Skin of body (tissue), 2 donors: ENCODE results near the gene FAXDC2. TPM values are rescaled to one million over a fixed set of nuclear protein-coding genes. Genes with fewer than 3 reads are reported as not detected.

Source experiments
- DNase-seq: peaks from one replicate; lab custom pipeline; 2025; lab: John Stamatoyannopoulos, UW
- total RNA-seq: library from RNA; depleted of rRNA; stranded (reverse); fragments of >200 nt; gene quantifications from one replicate; pipeline ENCODE4 v1.2.3, GENCODE V29; 2014

The FAXDC2 gene
- total RNA-seq, 1 donor from 2014 or later: 26.7 TPM

DNA sequence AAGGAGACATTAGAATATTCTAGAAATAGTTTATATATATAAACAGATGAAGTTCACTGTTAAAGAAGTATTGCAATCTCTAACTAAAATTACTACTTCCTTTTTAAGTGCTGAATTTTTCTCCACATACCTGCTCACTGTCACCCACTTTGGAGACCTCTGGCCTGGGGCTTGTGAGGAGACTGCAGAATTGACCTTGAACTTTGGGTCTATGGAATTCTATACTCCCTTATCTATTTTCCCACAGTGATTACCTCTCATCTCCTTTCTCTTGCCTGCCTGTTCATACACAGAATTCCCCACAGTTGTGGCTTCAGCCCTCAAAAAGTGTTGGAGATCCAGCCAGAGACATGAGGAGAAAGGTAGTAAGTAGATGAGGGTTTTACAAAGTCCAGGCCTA, 49.8 kb downstream of the FAXDC2 start:
- DNase-seq: no peak

DNA sequence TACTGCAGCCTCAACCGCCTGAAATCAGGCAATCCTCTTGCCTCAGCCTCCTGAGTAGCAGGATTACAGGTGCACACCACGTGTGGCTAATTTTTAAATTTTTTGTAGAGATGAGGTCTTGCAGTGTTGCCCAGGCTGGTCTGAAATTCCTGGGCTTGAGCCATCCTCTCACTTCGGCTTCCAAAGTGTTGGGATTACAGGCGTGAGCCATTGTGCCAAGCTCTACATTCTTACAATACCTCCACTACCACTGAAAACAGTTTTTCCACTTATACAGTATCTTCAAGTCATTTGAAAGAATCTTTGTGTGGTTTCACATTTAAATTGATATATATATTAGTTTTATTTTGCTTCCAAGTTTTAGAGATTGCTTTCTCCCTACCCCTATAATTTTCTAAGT, 52.6 kb downstream of the FAXDC2 start:
- DNase-seq: no peak

DNA sequence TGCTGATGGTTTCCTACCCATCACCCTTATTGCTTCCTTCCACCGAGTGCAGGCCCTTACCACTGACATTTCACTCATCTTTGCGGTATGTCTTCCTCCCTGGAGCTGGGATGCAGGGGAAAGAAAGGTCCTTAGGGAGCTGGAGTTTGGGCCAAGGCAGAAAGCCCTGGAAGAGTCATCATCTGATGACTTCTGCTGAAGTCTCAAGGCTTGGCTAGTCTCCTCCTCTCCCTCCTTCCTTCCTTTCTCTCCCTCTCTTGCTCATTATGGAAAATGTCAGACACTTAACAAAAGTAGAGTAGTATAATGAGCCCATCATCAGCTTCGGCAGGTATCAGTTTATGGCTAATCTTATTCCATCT, 55.2 kb downstream of the FAXDC2 start:
- no peak for DNase-seq

DNA sequence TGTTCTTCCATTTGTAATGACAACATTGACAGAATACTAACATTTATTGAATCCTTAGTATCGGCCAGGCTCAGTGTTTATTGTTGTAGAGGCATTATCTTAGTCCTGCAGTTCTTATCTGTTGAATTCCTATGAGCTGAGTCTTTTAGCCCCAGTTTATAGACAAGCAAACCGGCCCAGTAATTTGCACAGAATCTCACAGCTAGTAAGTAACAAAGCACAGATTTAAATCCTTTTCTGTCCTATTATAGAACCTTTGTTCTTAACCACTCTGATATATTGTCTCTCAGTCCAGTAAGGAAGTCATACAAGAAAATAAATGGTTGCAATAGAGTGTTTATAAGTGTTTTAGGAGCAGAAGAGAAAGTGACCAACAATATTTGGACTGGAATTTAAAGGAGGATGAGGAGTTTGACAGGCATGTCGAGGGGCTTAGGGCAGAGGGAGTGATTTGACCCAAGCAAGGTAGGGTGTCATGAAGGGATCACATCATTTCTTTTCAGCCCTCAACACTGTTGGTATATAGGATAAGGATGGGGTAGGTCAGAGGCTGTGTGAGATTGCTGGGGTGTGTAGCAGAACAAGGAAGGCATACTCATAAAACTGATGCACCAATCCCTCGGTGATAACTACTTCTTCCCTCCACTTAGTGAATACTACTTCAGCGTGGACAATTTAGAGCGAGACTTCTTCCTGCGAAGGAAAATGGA, 55.7 kb downstream of the FAXDC2 start:
- no peak for DNase-seq

DNA sequence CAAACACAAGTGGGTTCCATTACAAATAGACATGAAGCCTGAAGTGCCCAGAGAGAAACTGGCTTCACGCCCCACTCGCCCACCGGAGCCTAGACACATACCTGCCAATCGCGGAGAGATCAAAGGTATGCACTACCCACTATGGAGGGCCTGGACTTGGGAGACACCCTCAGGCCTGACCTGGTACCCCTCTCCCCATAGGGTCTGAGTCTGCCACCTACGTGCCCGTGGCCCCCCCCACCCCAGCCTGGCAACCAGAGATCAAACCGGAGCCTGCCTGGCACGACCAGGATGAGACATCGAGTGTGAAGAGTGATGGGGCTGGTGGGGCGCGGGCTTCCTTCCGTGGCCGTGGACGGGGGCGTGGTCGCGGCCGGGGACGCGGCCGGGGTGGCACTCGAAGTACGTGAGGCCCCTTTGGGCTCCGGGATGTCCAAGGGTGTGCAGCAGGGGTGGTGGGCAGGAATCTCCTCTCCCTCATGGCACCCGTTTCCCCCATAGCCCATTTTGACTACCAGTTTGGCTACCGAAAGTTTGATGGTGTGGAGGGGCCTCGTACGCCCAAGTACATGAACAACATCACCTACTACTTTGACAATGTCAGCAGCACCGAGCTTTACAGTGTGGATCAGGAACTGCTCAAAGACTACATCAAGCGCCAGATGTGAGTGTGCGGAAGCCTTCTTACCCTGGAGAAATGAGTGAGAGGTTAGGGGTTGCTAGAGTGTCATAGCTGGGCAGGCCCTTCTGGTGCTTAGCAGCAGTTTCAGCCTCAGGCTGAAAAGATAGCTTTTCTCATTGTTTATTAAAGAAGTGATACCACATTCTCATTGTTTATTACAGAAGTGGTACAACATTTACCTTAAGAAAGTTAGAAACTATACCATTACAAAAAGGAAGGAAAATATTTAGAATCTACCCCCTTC, 56.5 kb downstream of the FAXDC2 start:
- no peak for DNase-seq

DNA sequence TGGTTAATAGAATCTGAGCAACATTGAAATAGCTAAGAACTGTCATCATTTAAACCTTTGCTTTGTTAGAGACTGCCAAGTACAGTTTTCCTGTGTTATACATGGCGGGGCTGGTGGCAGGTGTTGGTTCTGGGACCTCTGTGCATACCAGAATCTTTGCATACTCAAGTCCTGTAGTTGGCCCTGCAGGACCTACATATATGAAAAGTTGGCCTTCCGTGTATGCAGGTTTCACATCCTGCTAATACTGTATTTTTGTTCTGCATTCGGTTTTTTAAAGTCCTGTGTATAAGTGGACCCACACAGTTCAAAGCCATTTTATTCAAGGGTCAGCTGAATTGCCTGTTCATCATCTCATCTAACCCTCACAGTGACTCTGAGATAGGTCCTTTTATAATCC, 58.9 kb downstream of the FAXDC2 start:
- no peak for DNase-seq

DNA sequence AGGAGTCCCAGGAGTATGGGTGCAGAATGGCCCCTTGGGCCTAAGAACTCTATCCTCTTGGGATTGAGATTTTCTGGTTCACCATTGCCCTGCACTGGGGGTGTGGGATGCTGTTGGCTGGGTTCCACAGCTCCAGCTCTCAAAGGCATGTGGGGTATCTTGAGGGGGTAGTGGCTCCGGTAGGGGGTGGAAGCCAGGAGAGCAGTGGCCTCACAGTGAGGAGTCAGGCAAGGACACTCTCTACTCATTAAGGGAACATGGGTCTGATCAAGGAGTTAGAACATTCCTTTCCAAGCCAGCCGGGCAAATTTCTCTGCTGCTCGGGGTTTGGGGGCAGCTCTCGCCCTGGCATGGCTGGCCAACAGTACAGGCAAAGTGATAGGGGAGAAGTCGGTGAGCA, 62.2 kb downstream of the FAXDC2 start:
- no peak for DNase-seq

DNA sequence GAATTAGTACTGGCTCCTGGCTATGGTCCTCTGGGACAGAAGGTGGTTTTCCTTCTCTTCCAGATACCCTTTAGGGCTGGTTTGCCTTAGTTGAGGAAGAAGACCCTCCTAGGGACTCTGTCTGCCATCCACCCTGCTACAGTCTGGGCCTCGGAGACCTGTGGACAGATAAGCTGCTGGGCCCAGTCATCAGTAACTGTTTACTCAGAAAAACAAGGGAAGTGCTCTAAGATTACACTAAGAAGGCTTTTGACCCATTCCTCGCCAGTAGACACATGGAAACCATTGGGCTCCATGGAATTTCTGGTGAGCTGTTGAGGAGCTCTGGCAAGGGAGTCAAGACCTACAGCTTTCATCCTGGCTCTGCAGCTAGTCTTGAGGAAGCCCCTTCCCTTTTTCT, 64.0 kb downstream of the FAXDC2 start:
- no peak for DNase-seq

DNA sequence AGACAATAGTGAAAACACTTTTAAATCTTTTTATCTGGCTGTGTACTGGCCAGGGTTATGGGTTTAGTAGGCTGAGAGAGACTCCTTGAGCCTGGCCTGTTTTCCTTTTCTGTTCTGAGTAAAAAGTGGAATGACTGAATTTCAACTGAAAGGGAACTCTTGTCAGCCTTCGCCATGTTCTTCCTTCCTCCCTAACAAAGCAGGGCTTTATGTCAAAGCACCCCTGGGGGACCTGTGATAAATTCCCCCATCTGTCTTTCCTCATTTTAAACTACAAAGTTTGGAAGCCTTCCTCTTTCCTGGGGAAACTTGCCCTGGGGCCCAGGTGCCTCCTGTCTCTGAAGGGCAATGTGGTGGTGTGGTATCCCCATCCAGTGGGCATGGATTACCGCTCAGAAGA, 65.5 kb downstream of the FAXDC2 start:
- DNase-seq: no peak

DNA sequence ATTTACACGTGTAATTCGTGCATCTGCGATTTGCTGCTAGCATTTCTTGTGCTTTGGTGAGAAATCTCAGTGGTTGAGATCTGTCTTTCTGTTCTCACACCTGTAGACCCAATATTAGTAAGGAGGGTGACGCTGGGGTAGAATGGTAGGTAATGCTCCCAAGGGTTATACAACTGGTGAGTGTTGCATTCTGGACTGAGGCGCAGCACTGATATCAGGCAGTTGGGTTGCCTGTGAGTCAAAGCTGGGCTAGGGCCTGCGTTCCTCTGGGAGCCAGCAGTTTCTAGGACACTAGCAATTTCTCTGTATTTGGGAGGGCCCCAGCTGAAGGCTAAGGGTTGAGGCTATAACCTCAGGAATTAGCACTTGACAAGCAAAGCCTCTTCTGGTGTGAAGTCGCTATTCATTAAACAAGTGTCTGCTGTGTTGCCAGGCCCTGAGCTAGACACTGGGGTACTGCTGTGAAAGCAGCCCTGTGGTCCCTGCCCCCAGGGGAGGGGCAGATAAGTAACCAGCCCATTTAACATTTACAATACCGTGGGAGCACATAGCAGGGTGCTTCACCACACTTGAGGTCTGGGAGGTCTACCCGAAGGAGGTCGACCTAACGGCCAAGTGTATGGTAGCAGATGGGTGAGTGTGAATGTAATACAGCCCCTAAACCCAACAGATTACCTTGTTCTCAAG, 66.5 kb downstream of the FAXDC2 start:
- DNase-seq: no peak

DNA sequence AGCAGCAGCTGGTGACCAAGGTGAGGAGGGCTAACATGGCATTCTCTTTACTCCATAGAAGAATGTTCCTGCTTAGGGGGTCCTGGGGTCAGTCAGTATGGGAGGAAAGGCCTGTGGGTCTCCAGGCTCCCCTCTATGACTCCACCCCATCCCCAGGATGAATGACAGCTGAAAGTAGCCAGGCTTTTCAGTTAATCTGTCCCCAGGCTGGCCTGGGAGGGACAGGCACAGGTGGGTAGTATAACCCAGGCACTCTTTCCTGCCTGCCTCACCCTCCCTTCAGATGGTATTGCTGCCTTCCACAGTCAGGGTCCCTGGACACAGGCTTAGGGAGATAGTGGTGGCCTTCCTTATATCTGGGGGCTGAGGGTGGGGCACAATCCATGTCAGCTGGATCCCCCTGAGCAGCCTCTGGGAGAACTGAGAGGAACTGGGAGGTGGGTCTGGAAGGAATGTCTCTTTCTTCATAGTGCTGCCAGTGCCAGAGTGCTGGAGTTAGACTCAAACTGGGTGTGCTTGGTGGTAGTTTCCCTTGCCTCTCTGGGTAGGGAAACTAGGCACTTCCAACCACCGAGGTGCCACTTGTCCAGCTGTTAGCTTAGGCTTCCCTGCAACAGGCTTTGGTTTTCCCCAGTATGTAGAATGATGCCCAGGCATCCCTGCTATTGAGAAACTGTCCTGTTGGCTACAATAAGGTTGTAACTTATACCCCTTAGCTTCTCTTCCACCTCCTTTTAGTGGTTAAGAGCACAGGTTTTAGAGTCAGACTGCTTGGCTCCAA, 67.4 kb downstream of the FAXDC2 start:
- no peak for DNase-seq

DNA sequence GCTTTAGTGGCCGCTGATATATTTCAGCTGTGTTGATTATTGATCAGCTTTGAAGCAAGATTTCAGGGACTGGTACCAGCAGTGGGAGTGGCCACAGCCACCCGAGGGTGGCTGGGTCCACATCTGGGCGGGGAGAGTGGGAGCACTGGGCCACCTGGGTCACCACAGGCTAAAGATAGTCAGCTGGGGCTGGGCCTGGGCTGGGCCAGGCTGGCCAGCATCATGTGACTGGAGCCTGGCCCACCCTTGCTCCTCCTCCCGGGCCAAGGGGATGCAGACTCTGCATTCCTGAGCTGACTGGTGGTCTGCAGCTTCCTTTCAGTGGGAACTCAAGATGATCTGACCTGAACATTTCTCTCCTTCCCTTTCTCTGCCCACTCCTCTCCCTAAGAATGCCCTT, 68.1 kb downstream of the FAXDC2 start:
- no peak for DNase-seq

DNA sequence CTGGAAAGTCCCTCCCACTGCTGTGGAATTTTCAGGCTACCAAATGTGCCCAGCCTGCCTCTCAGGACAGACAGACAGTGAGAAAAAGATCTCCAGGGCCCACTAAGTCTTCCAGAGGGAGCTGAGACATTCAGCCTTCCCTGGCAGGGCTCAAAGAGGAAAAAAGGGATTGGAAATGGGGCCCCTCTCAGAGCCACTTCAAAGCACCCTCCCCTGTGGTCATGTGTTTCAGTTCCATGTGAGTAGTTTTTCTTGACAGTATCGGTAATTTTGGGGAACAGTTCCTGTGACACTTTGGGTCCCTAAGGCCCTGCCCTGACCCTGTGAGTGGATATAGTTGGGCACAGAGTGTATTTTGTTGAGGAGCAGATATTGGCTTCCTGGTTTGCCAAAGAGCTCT, 70.3 kb downstream of the FAXDC2 start:
- no peak for DNase-seq

DNA sequence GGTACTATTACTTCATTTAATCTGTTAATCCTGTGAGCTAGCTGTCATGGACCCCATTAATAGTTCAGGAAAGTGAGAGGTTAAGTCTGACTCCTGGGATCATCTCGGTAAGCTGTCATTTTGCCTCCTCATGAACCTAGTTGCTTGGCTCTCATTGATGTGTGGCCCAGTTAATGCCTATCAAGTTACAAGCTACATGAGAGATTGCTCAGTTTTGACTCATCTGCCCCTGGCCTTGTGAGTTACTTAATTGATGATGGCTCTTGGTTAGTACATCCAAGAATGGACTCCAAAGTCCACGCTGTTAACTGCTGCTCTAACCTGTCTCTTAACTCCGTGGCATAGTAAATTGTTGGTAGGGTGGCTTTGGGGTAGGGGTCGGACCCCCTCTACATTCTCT, 71.3 kb downstream of the FAXDC2 start:
- no peak for DNase-seq

DNA sequence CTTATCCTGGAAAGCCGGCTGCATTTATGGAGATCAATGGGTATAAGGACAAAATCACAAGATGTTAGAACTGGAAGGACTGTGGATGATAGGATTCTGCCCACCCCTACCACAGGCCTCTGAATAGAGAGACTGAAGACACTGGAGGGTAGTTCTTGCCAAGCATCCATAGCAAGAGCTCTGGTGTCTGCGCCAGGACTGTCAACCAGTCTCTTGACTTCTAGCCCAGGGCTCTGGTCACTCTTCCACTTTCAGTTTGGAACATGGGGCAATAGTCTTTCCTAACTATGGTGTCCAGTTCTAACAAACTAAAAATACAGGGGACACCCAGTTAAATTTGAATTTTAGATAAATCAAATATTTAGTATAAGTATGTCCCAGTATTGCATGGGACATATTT, 71.9 kb downstream of the FAXDC2 start:
- DNase-seq: no peak

DNA sequence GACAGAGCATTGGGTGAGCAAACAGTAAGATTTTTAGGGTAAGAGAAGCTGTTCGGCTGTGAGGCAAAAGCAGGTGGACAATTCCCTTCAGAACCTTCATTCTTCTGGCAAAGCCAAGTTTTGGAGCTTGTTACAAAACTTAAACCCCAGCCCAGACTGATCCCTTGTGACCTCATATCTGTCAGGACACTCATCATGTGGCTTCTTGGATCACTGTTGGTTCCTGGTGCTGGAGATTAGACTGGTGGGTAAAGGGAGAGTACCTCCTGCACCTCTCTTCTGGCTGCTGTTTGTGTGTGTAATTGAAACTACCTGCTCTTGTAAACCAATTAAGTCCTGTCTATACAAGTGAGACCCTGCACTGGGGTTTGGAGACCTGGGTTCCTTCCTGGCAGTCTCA, 74.2 kb downstream of the FAXDC2 start:
- no peak for DNase-seq

DNA sequence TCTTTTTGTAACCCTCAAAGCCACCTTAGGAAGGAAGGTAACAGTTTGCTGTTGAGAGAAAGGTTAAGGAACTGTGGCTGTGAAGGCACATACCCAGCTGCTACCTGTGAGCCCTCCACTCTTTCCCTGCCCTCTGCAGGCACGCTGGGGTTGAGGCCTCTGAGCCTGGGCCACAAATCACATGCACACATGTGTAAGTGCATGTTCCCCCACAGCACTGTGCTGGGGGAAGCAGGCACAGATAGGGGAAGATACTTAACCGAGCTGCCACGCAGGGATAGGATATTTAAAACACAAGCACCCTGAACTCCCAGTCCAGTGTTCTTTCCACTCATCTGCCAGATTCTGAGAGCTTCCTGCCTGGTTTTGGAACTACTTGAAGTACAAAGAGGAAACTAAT, 77.1 kb downstream of the FAXDC2 start:
- DNase-seq: no peak

DNA sequence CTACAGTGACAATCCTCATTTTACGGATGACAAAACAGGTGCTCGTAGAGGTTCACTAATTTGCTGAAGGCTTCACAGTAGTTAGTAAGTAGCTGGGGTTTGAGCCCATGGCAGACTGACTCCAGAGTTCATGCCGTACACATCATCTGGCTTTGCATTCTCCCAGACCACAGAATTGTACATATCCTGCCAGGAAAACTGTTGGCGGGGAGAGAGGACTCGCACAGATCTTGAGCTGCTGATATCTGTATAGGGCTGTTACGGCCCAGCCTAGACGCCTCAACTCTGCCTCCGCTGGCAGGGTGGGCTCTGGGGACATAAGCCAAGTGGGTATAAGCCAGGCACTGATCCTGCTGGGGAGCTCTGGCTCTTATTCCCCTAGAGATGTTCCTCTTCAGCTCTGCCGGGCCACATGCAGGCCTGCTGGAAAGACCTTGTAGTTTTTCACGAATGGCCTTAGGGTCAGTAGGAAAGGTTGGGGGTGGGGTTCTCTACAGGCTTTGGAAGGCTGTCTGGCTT, 79.0 kb downstream of the FAXDC2 start:
- peak; percentile 90 for DNase-seq

DNA sequence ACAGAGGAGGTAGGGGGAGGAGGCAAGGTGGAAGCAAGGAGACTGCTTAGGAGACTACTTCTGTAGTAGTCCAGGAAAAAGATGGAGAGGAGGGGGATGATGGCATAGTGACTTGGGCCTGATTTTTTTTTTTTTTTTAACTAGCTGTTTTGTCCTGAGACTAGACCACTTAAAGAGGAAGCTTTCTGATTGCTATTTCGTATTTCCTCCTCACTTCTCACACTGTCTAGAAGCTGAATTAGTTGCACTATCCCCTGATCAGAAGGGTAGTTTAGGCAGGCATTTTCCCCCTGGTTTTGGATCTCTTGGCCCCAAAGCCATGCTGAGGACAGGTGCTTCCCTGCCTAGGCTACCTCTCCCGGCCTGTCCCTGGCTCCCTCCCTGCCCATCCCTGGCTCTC, 80.3 kb downstream of the FAXDC2 start:
- DNase-seq: no peak
